Measurements from ENCODE around the gene CLIP4.

DNA sequence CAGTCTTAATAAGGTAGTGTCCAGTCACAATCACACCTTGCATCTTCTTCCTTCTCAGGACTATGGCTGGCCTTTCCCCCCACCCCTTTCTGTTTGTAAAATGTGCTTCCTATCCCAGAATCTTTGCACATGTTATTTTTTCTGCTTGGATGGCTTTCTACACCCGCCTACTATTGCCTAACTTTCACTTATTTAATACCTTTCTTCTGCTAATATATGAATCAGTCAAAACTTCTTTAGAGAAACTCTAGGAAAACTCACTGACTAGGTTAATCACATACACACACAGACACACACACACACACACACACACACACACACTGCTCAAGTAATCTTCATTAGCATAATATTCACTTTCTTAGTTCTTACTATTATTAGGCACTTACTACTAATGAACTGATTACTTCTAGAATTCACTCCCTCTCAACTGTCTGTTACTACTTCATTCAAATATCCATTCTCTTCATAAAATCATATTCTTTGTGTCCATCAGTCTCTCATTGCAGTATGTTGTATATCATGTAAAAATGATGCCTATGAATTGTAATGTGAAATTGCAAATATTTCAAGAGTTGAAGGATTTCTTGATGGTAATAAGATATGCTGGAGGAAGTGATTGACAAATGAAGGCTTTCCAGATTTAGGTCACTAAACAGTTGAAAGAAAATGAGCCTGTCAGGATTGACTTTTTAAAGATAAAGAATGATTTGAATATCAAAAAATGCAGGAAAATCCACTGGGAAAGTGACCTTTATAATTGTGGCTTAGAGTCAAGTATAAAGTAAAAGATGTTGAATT, 51.2 kb downstream of the CLIP4 start:
- TF ChIP-seq CTCF (IDR thresholded peaks at IDR 0.05; ENCODE audit: borderline replicate concordance, extremely low read depth, low read length, poor library complexity, severe bottlenecking) = no peak
- no peak for TF ChIP-seq EZH2 (IDR thresholded peaks at IDR 0.05; ENCODE audit: borderline replicate concordance, low read depth, low read length, severe bottlenecking)

Data from DND-41 (cell line).